HG03064 (cell line): ENCODE data around the gene FN3KRP.
"Not testable (repeated sequence)": the region's sequence is repeated elsewhere in the genome, so short reads cannot be mapped to it uniquely, and the experiment has no call there.

Source experiments
- ATAC-seq: cut with Tn5 transposase; IDR thresholded peaks from one replicate; pipeline ENCODE4 v1.9.1; 2021; ENCODE audit warnings: low read depth; ENCODE audit not compliant: unreplicated experiment

FN3KRP gene

GRCh38 chr17:82737967-82738877 lies 21.7 kb downstream of the FN3KRP start:
- ATAC-seq: no peak

DNA sequence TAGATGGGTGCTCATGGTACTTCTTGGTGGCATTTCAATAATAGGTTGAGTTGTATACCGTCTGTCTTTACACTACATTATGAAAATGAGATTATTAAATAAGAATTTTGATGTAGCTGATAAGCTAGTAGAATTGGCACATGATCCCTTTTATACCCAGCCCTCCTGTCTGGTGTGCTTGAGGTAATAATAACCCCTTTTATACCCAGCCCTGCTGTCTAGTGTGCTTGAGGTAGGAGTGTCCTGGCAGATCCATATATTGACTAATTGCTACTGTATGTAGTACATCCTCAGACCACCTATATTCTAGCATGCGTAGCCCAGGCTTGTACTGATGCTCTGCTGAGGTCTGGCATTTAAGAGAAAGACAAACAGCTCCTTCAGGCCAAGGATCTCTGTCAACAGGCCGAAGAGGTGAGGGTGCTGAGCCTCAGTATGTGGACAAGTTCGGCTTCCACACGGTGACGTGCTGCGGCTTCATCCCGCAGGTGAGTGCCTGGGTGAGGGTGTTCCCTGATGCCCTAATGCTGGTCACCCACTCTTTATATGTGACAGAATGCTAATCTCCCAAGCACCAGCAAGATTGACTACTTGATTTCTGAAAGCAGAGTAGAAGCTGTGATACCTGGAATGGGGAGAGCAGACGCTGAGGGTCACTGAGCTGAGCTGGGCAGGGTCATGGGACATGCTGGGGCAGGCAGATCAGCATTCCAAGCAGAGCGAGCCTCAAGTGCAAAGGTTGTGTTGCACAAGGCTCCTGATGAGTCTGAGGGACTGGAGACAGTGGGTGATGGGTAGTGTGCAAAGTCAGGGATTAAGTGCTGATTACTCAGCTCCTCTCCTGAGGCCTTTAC lies 24.6 kb downstream of the FN3KRP start:
- ATAC-seq: no peak

DNA sequence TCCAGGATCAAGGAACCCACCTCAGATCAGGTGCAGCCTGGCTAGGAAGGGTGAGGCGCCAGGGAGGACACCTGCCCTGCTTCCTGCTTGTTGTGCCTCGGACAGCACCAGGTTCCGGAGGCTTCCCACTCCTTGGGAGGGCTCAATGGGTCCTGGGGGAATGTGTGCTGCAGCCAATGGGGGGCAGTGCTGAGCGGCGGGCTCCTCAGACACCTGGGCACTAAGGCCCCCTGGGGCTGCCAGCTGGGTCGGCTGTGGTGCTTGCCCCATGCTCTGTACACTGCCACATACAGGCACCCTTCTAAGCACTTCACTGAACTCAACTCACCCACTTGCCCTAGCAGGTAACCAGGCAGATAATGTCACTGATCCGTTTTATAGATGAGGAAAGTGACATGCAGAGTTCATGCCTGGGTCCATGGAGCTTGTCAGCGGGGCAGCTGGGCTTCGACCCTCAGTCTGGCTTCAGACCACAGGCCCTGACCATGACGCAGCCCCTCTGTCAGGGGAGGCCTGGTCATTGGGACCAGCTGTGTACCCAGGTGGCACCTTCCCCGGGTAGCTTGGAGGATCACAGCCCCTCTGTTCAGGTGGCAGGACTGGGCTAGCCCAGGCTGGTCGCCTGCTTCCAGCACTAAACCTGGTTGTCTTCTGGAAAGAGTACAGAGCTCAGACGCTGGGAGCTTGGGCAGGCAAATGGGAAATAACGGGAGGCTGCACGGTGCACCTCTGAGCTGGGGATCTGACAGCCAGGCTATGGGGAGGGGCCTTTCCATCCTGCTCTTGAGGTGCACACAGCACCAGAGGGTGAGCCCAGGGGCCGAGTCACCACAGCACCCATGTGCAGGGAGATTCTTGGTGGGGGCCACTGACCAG lies 27.1 kb downstream of the FN3KRP start:
- ATAC-seq: no peak

GRCh38 chr17:82744736-82745135 lies 28.2 kb downstream of the FN3KRP start:
- ATAC-seq: not testable (repeated sequence)

- ATAC-seq: no peak
Measured at GRCh38 chr17:82745524-82745923, 29.0 kb downstream of the FN3KRP start.

GRCh38 chr17:82748756-82749155 lies 32.2 kb downstream of the FN3KRP start:
- no peak for ATAC-seq

DNA sequence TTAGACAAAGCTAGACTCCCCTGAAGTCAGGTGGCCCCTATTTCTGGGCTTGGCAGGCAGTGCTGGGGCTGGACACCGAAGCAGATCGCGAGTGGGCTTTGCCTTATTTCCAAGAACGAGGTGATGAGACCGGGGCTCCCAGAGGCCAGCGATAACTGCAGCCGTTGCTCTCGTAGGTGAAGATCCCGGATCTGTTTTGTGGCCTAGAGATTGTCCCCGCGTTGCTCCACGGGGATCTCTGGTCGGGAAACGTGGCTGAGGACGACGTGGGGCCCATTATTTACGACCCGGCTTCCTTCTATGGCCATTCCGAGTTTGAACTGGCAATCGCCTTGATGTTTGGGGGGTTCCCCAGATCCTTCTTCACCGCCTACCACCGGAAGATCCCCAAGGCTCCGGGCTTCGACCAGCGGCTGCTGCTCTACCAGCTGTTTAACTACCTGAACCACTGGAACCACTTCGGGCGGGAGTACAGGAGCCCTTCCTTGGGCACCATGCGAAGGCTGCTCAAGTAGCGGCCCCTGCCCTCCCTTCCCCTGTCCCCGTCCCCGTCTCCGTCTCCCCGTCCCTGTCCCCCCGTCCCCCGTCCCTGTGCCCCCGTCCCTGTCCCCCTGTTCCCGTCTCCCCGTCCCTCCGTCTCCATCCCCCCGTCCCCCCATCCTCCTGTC lies 33.9 kb downstream of the FN3KRP start:
- ATAC-seq: no peak

DNA sequence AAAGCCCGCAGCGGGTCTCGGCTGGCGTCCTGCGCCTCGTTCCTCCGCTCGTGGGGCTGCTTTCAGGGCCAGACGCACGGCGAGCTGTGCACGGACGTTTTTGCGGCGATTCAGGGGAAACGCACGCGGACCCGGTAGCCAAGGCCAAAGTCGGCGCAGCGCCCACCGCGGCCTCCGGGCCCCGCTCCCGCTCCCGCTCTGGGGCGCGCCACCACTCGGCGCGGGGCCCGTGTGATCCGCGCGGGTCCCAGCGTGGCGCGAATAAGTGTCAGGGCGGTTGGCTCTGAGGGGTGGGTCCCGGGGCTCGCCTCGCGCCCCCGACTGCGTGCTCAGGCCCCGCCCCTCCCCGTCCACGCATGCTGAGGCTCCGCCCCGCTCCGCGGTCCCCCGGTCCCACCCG lies 34.7 kb downstream of the FN3KRP start:
- no peak for ATAC-seq

GRCh38 chr17:82751571-82752370 lies 35.3 kb downstream of the FN3KRP start, which contains the start of gene TBCD:
Gene TBCD, plus strand, starts transcription at chr17:82752065. Its CDS starts 129 bp downstream, at chr17:82752194.
- ATAC-seq: peak; percentile 61

GRCh38 chr17:82752371-82753200 lies 36.1 kb downstream of the FN3KRP start:
- peak; percentile 30 for ATAC-seq

- ATAC-seq: no peak
Measured at GRCh38 chr17:82753201-82753464, 36.6 kb downstream of the FN3KRP start.

- ATAC-seq: no peak
Measured at GRCh38 chr17:82754297-82755208, 38.0 kb downstream of the FN3KRP start.

GRCh38 chr17:82756166-82756565 lies 39.7 kb downstream of the FN3KRP start:
- no peak for ATAC-seq

DNA sequence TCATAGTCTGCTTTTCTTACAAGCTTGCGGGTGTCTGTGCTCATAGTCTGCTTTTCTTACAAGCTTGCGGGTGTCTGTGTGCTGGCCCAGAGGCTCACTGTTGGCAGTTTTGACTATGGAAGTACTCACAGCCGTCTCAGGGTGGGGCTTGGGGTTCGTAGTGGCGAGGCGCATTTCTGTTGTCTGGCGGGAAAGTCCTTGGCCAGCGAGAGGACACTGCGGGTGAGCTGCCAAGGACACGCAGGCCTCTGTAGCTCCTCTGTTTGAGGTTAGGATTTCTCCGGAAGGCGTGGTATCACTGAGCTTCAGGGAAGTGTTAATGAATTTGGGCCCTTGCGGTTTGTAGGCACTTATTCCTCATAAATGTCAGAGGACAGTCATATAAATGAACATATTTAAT lies 48.9 kb downstream of the FN3KRP start:
- ATAC-seq: no peak

DNA sequence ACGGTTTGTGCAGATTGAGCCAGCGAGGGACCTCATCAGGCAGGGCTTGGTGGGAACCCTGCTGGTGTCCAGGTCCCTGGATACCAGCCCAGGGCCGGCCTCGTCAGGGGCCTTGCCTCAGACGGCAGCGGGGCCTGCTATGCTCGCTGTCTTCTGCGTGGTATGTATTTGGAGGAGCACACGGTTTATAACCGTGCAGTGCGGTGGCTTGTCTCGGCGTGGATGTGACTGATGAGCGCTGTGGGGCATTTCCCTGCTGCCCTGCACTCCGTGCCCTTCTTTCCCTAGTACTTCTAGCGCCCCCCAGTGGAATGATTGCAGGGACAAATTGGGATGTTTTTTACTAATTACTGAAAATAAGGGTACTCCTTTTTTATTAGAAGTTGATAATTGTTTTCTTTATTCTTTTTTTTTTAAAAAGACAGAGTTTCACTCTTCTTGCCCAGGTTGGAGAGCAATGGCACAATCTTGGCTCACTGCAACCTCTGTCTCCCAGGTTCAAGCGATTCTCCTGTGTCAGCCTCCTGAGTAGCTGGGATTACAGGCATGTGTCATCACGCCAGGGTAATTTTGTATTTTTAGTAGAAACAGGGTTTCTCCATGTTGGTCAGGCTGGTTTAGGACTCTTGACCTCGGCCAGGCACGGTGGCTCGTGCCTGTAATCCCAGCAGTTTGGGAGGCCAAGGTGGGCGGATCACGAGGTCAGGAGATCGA lies 50.7 kb downstream of the FN3KRP start:
- ATAC-seq: no peak

- no peak for ATAC-seq
Measured at GRCh38 chr17:82769041-82769440, 52.5 kb downstream of the FN3KRP start.

DNA sequence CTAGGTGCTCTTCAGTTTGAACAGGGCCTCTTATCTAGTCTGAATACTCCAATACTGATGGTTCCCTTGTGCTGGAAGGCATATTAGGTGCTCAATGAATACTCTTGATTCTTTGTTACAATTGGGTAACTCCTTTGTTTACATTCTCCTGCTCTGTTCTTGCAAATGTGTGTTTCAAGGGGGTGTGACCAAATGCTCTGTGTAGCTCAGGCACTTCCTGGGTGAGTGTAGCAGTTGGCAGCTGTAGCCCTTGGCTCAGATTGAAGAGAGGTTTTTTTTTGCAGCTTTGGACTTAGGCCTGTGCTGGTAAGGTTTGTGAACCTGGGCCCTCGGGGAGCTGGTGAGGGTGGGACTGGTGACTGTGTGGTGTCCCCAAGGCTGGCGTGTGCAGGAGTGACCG lies 55.5 kb downstream of the FN3KRP start:
- ATAC-seq: no peak
